Gastroesophageal sphincter (tissue), 4 donors: ENCODE results near the gene NXNL2. TPM values are rescaled to one million over a fixed set of nuclear protein-coding genes. Genes with fewer than 3 reads are reported as not detected.

Experiments
- ATAC-seq: fragments of 150-250 bp; one replicate; pipeline ENCODE4 v1.9.1; 2016; ENCODE audit warnings: mild to moderate bottlenecking, moderate library complexity
- H3K27ac ChIP-seq, 4 donors: fragments of 200-600 bp; sonication (generic) in 3 of 4; 1 replicate in 3 of 4; 2 replicates in 1 of 4; pipeline ENCODE4 v1.5.1; 2016 to 2019
- H3K27me3 ChIP-seq: fragments of 200-600 bp; sonication (generic); one replicate; pipeline ENCODE4 v1.5.1; 2019
- H3K36me3 ChIP-seq, 2 donors: fragments of 200-600 bp; sonication (generic); one replicate each; pipeline ENCODE4 v1.5.1; 2019; ENCODE audit warnings: control low read depth in 1 of 2
- H3K4me1 ChIP-seq, 3 donors: fragments of 200-600 bp; sonication (generic); 1 replicate in 2 of 3; 2 replicates in 1 of 3; pipeline ENCODE4 v1.5.1; 2016 to 2019; ENCODE audit warnings: control low read depth in 2 of 3
- H3K4me3 ChIP-seq, 2 donors: fragments of 200-600 bp; sonication (generic); one replicate each; pipeline ENCODE4 v1.5.1; 2019; ENCODE audit warnings: mild to moderate bottlenecking in 1 of 2, moderate library complexity in 1 of 2
- H3K9me3 ChIP-seq, 3 donors: fragments of 200-600 bp; sonication (generic); one replicate each; pipeline ENCODE4 v1.5.1; 2017 to 2019; ENCODE audit warnings: control low read depth in 2 of 3
- CTCF ChIP-seq, 4 experiments: fragments of 200-600 bp in 2 of 4; fragments of 450-650 bp in 2 of 4; sonication (generic) in 1 of 4; IDR thresholded peaks; one replicate each; pipeline ENCODE4 v1.5.1; 2017 to 2019; ENCODE audit warnings: antibody characterized with exemption in 4 of 4, mild to moderate bottlenecking in 2 of 4, moderate library complexity in 2 of 4
- EP300 ChIP-seq: sonication (generic); formaldehyde crosslinking; IDR thresholded peaks from one replicate; pipeline ENCODE4 v1.6.1; 2017; ENCODE audit warnings: antibody characterized with exemption, mild to moderate bottlenecking
- POLR2A ChIP-seq, 2 donors: fragments of 450-650 bp; IDR thresholded peaks; one replicate each; pipeline ENCODE4 v1.6.1; 2017; ENCODE audit warnings: antibody characterized with exemption in 2 of 2, mild to moderate bottlenecking in 2 of 2, moderate library complexity in 1 of 2
- POLR2AphosphoS5 ChIP-seq: sonication (generic); formaldehyde crosslinking; IDR thresholded peaks from one replicate; pipeline ENCODE4 v1.6.1; 2017; ENCODE audit warnings: antibody characterized with exemption
- WGBS, 2 donors: methylation state at CpG; one replicate each; pipeline ENCODE4 v1.1.5; 2018; ENCODE audit warnings: low coverage in 1 of 2; 5-methylcytosine and 5-hydroxymethylcytosine counted together
- total RNA-seq, 4 donors: library from RNA; depleted of rRNA; stranded (reverse); fragments of >200 nt; gene quantifications; one replicate each; pipeline ENCODE4 v1.1.0, GENCODE V29; 2016

NXNL2 gene
- total RNA-seq, 4 donors from 2014 or later, result 0.62 to 3.1 (median 1.2) TPM; not detected in 1

DNA sequence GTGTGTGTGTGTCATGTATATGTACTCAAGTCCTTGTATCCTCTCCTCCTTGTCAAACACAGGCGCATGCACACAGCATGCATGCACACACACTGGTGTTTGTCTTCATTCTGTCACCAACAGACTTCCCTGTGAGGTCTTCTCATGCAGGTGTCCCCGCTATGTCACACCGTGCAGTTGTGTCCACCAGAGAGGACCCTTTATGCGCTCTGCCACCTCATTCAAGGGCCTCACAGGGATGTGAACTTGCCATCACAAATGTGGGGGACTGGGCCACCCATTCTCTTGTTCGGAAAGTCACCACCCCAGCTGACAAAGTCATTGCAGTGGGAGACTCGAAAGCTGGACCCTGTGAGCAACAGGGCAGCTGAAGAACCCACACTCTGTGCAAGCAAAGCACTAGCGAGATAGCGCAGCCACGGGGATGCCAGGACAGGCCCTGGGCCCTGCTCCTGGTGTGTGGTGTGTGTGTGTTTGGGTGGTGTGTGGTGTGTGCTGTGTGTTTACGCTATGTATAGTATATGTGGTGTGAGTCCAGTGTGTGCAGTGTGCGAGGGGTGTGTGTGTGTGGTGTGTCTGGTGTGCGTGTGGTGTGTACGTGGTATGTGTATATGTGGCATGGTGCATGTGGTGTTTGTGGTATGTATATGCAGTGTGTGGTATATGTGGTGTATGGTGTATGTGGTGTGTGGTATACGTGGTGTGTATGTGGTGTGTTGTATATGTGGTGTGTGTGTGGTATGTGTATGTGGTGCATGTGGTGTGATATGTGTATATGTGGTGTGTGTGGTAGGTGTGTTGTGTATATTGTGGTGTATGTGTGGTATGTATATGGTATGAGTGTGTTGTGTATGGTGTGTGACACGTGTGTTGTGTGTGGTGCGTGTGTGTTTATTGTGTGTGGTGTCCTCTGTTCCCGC, 30.9 kb upstream of the NXNL2 start:
- no peaks in the 10 kb centered on the region for H3K4me1 ChIP-seq
- no peak overlapping the region for H3K27ac ChIP-seq
- H3K36me3 ChIP-seq, result no peaks in the 10 kb centered on the region
- no peaks in the 10 kb centered on the region for H3K27me3 ChIP-seq
- ATAC-seq, result no peak
- 93 to 100% methylated on average over 8 to 12 of the region's 17 CpGs for WGBS, 2 donors
- H3K9me3 ChIP-seq, result peaks cover 0 to 7% (median 0%) of the 10 kb centered on the region in 3 donors
- TF ChIP-seq POLR2A (IDR thresholded peaks at IDR 0.05) (no peak), EP300 (no peak), POLR2AphosphoS5 (no peak), CTCF (IDR thresholded peaks at IDR 0.05) (no peak)
- no peak overlapping the region for H3K4me3 ChIP-seq

GRCh38 chr9:88508326-88508725, 26.7 kb upstream of the NXNL2 start:
- H3K9me3 ChIP-seq, result peaks cover 0 to 7% (median 0%) of the 10 kb centered on the region in 3 donors
- H3K36me3 ChIP-seq, result no peaks in the 10 kb centered on the region
- WGBS, 2 donors, result 78 to 83% methylated on average over 2 of the region's 2 CpGs
- TF ChIP-seq CTCF (IDR thresholded peaks at IDR 0.05) (no peak), POLR2AphosphoS5 (no peak)
- no peaks in the 10 kb centered on the region for H3K27me3 ChIP-seq
- no peak overlapping the region for H3K27ac ChIP-seq
- no peaks in the 10 kb centered on the region for H3K4me1 ChIP-seq
- ATAC-seq, result no peak
- H3K4me3 ChIP-seq, result no peak overlapping the region

GRCh38 chr9:88511906-88512305, 23.1 kb upstream of the NXNL2 start:
- Histone ChIP-seq H3K27ac (no peak overlapping the region), H3K27me3 (no peaks in the 10 kb centered on the region), H3K4me3 (no peak overlapping the region), H3K4me1 (no peaks in the 10 kb centered on the region), H3K36me3 (no peaks in the 10 kb centered on the region), H3K9me3 (peaks cover 0 to 7% (median 0%) of the 10 kb centered on the region in 3 donors)
- TF ChIP-seq CTCF (IDR thresholded peaks at IDR 0.05) (no peak), POLR2A (IDR thresholded peaks at IDR 0.05) (no peak), EP300 (no peak), POLR2AphosphoS5 (no peak)
- no peak for ATAC-seq
- 72 to 83% methylated on average over 2 to 4 of the region's 4 CpGs for WGBS, 2 donors

GRCh38 chr9:88514247-88514646, 20.7 kb upstream of the NXNL2 start:
- no peaks in the 10 kb centered on the region for H3K4me1 ChIP-seq
- TF ChIP-seq EP300, result no peak
- TF ChIP-seq POLR2A (IDR thresholded peaks at IDR 0.05), result no peak
- TF ChIP-seq POLR2AphosphoS5, result no peak
- TF ChIP-seq CTCF (IDR thresholded peaks at IDR 0.05), result no peak
- no peak overlapping the region for H3K4me3 ChIP-seq
- no peaks in the 10 kb centered on the region for H3K9me3 ChIP-seq
- H3K27me3 ChIP-seq, result no peaks in the 10 kb centered on the region
- no peak overlapping the region for H3K27ac ChIP-seq
- WGBS, 2 donors, result 92 to 97% methylated on average over 5 of the region's 6 CpGs
- H3K36me3 ChIP-seq, result no peaks in the 10 kb centered on the region
- ATAC-seq, result no peak

DNA sequence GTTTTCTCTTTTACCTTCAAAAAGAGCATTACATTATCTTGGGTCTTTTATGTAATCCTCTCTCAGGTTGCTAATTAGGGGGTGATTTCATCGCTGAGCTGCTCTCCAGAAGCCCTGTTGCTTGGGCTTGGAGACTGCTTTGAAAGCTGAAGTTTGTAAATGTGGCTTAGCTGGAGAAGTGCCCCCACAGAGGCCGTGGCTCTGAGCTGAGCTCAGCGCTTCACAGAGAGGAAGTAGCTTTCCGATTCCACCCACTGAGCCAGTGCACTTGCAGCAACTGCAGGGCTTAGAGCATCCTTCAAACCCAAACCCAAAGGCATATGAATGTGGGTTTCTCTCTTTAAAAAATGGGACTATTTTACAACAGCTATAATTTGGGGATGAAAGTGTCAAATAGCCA, 13.7 kb upstream of the NXNL2 start:
- WGBS, 2 donors, result 0% methylated on average over 1 of the region's 4 CpGs

More for the DNA sequence above, 13.7 kb upstream of the NXNL2 start:
- H3K4me1 ChIP-seq, result no peaks in the 10 kb centered on the region
- no peak overlapping the region for H3K27ac ChIP-seq
- TF ChIP-seq CTCF (IDR thresholded peaks at IDR 0.05) (no peak), POLR2A (IDR thresholded peaks at IDR 0.05) (no peak), EP300 (no peak), POLR2AphosphoS5 (no peak)
- no peaks in the 10 kb centered on the region for H3K27me3 ChIP-seq
- H3K4me3 ChIP-seq, result no peak overlapping the region
- no peaks in the 10 kb centered on the region for H3K36me3 ChIP-seq
- no peak for ATAC-seq
- no peaks in the 10 kb centered on the region for H3K9me3 ChIP-seq
